Stimulated activated CD4-positive, alpha-beta T cell treated with anti-CD3 and anti-CD28 coated beads, Interleukin-2, amount 100 ng/mL, for 24 hours (primary cell): ENCODE measurements around the gene DLL4.
A peak's percentile ranks its signal among the peaks of the same experiment; 100 is the strongest.
"Not testable (repeated sequence)": the region's sequence is repeated elsewhere in the genome, so short reads cannot be mapped to it uniquely, and the experiment has no call there.

Experiments used
- DNase-seq, 2 donors: peaks; one replicate each; pipeline ENCODE4 v3.0.0-alpha.2; 2020

Gene DLL4

GRCh38 chr15:40943764-40944365, 14.7 kb downstream of the DLL4 start:
- DNase-seq, result no peak

GRCh38 chr15:40944510-40945296, 15.6 kb downstream of the DLL4 start:
- no peak for DNase-seq

GRCh38 chr15:40948706-40949473, 19.8 kb downstream of the DLL4 start:
- DNase-seq, result no peak

GRCh38 chr15:40949756-40950207, 20.6 kb downstream of the DLL4 start:
- DNase-seq, result no peak

- no peak for DNase-seq
Observed at GRCh38 chr15:40951764-40952163, 22.6 kb downstream of the DLL4 start.

GRCh38 chr15:40952301-40952900, 23.3 kb downstream of the DLL4 start:
- DNase-seq, result no peak

GRCh38 chr15:40952901-40953712, 24.0 kb downstream of the DLL4 start, which contains the start of gene CHAC1:
Gene CHAC1, plus strand, starts transcription at chr15:40953471. Its CDS starts 113 bp downstream, at chr15:40953584.
- DNase-seq, result peak; percentile 96 to 97

GRCh38 chr15:40953713-40954074, 24.6 kb downstream of the DLL4 start:
- no peak for DNase-seq

- not testable (repeated sequence) for DNase-seq
Observed at GRCh38 chr15:40954158-40954848, 25.2 kb downstream of the DLL4 start.

GRCh38 chr15:40955141-40955903, 26.2 kb downstream of the DLL4 start:
- no peak for DNase-seq

GRCh38 chr15:40955930-40956540, 26.9 kb downstream of the DLL4 start:
- DNase-seq, result no peak

GRCh38 chr15:40956541-40956982, 27.4 kb downstream of the DLL4 start:
- no peak for DNase-seq

- DNase-seq, result no peak
Observed at GRCh38 chr15:40957041-40957555, 28.0 kb downstream of the DLL4 start.

GRCh38 chr15:40957581-40958051, 28.5 kb downstream of the DLL4 start:
- no peak for DNase-seq

- DNase-seq, result no peak
Observed at GRCh38 chr15:40958146-40958545, 29.0 kb downstream of the DLL4 start.

- DNase-seq, result no peak
Observed at GRCh38 chr15:40958723-40959122, 29.6 kb downstream of the DLL4 start.

- DNase-seq, result no peak
Observed at GRCh38 chr15:40959331-40960141, 30.4 kb downstream of the DLL4 start.

GRCh38 chr15:40960151-40960885, 31.2 kb downstream of the DLL4 start:
- no peak for DNase-seq
